Measurements from ENCODE around the gene STK40. TPM values are rescaled to one million over a fixed set of nuclear protein-coding genes. Genes with fewer than 3 reads are reported as not detected.

Gene STK40
- total RNA-seq, 1 donor from 2014 or later, result 20.4 TPM

DNA sequence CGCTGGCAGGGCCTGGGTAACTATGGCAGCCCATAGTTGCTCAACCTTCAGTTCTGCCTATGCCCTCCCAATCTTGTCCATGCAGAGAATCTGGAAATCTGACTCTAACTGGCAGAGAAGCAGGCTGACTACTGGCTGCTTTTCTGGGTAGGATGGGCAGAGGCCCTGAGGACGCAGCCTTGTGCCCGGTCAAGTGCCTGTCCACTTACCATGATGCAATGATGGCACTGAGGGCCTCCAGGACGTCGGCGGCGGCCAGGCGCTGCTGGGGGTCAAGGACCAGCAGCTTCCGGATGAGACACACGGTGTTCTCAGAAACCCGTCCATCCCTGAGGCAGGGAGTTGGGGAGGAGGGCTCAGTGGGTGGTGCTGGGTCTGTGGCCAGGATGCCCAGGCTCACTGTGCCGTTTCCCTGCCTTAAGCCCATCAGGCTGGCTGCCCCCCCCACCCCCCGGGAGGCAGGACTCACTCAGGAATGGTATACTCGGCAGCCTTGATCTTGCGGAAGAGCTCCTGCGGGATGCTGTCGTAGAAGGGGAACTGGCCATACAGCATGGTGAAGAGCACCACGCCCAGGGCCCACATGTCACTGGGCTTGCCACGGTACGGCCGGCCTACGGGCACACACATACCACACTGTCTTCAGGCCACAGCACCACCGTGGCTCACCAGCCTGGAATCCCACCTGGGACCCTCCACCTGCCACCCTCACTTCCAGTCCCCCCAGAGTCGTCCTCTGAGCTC is 41.9 kb downstream of the STK40 start:
- DNase-seq, result no peak

DNA sequence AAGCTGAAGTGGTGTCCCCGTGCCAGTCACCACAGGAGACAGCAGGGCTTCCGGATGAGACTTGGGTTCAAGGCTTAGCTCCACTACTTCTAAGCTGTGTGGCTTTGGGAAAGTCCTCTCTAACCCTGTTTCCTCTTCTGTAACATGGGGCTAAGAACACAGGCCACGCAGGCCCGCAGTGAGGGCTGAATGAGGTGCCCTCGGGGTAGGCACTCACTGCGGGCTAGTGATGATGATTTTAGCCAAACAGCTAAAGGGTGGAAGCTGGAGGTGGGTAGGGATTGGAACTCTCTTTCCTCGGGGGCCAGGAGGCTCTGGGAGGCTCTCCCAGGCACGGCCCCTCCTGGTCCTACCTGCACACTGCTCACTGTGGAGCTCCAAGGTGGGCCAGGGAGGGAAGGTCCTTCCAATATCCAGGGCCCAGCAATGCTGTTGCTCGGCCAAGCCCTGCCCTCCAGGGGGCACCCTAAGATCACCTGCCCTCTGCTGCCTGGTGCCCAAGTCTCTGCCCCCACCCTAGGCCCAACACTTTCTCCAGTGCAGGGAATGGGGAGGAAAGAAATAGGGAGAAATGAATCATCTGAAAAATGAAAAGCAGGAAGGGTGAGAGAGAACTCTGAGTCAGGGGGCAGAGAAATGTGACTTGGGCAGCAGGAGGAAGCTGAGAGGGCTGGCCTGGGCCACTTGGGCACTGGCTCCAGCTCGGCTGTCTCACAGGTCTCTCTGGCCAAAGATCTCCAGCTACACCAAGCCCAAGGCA is 43.1 kb downstream of the STK40 start:
- DNase-seq, result peak; percentile 90

DNA sequence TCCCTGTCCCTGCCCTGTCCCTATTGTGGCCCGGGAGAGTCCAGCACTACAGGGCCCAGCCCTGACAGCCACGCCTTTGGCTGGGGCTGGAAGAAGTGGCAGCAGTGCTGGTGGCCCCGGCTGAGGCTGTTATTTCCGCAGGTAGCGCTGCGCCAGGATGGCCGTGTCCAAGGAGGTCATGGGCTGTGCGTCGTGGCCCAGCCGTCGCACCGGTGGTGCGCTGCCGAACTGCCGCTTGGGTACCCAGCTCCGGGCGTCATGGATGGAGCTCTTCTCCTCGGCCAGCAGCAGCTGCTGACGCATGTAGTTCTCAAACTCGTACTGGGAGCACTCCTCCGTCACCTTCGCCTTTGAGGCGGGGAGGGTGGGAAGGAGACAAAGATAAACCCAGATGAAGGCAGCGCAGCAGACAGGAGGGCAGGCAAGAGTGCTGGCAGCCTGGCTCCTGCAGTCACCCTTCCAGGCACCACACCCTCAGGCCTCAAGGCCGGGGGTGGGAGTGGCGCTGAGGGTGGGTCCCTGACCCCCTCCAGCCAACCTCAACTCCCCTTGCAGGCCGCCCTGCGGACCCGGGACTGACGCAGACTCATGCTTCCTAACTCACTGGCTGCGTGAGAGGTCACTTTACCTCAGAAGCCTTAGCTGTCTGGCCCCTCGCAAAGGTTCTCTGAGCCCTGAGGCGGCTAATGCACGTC is 44.0 kb downstream of the STK40 start:
- no peak for DNase-seq

DNA sequence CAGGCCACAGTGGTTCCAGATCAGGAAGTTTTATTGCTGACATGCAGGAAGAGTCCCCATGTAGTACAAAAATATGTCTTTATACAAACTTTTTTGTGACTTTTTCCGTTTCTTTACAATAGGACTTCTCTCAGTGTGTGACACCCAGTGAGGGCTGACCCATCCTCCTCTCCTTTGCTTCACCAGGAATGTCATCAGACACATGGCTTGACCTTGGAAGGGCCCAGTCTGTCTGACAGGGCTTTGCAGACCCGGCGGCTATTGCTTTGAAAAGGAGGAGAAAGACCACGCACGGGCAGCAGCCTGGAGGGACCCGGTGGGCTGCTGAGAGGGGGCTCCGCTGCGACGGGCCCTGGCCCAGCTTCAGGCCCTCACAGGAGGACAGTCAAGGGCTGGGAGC is 46.1 kb downstream of the STK40 start:
- no peak for DNase-seq

DNA sequence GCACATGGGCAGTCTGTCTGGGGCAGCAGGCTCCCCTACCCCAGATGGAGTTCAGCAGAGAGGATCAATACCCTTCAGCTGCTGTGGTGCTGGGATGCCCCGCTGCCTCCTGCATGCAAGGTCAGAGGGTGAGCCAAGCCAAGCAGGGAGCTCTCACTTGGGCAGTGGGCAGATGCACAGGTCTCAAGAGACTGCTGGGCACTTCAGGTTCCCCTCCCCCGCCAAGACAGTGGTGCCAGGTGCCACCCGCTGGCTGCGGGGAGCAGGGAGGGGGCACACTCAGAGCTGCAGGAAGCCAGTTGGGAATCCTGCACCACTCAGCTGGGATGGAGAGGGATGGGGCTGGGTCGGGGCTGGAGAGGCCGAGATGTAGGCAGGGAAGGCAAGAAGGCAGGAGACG is 46.5 kb downstream of the STK40 start:
- DNase-seq, result no peak

DNA sequence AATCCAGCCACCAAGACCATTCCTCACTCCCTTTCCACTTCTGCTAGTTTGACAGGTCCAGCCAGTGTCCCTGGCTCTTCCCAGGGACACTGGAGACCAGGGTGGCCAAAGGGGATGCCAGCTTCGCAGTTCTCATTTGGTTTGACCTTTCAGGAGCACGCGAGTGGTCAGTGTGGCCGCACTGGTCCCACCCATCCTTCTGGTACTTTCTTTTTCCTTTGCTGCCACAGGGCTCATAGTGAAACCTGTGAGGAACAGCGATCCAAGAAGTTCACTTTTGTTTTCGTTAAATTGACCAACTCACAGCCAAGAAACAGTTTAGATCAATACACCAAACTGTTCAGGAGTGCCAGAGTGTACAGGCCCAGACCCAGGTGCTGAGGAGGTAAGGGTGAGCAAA is 47.9 kb downstream of the STK40 start:
- DNase-seq, result no peak

DNA sequence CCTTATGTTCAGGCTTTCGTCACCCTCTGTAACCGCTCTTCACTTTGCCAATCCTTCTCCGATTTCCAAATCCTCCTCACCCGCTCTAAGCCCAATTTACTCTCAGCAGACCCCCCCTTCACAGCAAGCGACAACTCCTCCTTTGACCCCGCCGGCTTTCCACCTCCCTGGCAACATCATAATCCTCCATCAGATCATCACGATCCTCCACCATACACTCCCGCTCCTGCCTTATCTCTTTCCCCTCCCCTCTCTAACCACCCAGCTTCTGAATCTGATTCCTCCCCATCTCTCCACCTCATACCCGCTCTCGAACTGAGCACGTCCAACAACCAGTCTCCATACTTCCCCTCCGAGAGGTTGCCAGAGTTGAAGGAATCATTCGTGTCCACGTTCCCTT is 54.8 kb downstream of the STK40 start:
- DNase-seq, result no peak

DNA sequence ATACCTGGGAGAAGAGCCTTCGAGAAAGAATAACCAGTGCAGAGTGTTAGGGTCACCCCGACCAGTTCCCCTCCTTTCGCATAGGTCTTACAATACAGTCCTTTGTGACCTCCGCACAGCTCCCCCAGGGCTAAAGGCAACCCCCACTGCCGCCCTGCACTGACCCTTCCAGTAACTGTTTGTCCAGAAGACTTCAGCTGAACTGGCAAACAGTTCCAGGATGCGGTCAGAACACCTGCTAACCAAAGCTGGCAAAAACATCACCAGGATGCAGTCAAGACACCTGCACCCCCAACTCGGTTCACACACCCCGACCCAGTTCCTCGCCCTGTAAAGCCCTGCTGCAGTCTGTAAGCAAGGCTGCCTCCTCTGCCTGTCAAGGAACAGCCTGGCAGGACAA is 55.9 kb downstream of the STK40 start:
- DNase-seq, result no peak

DNA sequence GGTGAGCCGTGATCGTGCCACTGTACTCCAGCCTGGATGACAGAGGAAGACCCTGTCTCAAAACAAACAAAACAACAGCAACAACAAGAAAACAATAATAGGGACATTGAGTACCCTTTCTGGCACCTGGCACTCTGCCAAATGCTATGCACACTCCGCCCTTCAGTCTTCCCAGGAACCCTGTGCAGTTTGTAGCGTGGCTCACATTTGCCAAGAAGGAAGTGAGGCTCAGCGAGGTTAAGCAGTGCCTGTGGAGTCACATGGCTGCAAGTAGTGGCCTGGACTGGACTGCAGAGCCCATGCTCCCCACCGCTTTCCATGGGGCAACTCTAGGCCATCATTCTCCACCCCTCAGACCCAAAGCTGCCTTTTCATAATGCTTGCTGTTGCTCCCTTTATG is 57.0 kb downstream of the STK40 start:
- peak; percentile 82 for DNase-seq

DNA sequence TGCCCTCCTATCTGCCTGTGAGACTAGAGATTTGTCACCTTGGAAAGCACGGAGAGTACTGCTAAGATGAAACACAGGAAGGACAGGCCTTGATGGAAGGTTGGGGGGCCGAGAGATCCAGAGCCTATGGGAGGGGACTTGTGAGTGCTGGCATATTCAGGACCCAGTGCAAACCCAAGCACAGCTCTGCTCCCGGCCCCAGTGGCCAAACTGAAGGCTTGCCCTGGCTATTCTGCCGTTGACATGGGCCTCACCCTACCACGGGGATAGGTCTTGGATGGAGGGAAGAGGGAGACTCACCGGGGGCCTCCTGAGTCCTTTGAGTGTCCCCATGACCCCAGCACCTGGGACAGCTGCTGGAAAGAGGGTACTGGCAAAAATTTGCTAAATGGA is 57.6 kb downstream of the STK40 start:
- no peak for DNase-seq

DNA sequence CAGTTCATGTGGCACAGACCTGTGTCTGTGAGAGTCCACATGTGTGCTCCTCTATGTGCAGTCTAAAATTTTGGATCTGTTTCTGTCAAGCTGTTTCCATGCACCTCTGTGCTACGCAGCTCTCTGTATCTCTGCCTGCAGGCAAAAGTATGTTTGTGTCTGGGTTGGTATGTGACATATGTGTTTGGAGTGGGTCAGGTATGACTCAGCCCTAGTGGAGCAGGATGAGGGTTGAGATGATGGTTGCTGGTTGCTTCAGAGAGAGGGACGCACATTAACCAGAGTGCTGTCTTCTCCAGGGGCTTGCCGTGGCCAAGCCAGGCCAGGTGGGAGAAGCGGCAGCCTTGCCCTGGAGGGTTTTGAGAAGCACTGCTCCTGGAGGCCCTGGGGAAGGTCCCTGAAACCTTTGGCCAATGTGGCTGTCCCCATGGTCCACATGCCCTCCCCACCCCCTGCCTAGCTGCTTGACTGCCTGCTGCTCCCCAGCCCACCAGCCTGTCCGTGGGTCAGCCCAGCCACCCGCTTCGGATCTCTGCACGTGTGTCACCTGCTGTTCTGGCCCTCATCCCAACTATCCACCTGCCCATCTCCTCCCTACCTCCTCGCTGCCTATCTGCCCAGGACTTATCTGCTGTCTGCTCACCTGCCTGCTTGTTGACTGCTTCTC is 58.2 kb downstream of the STK40 start:
- no peak for DNase-seq

DNA sequence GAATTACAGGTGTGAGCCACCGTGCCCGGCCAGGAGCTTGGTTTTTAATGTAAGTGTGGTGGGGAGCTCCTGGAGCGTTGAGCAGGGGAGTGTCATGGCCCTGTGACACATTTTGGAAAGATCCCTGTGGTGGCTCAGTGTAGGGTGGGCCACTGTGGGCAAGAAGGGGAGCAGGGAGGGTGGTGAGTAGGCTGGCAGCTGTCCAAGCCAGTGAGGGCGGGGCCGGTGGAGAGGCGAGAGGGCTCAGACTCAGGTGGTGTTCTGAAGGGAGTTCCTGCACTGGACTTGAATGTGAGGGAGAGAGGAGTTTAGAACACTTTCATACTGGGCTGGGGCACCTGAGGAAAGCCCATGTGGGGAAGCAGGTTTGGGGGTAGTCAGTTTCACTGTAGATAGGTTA is 59.2 kb downstream of the STK40 start:
- no peak for DNase-seq

DNA sequence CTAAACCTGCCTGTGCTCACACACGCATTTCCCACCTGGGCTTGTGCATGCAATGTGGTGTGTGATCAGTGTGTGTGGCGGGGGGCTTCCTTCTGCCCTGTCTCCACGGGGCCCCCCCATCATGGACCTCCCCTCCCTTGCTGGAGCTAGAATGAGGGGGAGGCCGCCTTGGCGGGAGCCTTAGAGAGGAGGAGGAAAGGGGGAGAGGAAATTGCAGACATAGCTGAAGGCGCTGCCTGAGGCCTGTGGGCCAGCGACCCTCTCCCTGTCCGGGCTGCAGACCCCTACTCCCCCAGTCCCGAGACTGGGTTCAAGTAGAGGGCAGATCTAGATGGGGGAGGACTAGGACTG is 61.4 kb downstream of the STK40 start:
- DNase-seq, result no peak

DNA sequence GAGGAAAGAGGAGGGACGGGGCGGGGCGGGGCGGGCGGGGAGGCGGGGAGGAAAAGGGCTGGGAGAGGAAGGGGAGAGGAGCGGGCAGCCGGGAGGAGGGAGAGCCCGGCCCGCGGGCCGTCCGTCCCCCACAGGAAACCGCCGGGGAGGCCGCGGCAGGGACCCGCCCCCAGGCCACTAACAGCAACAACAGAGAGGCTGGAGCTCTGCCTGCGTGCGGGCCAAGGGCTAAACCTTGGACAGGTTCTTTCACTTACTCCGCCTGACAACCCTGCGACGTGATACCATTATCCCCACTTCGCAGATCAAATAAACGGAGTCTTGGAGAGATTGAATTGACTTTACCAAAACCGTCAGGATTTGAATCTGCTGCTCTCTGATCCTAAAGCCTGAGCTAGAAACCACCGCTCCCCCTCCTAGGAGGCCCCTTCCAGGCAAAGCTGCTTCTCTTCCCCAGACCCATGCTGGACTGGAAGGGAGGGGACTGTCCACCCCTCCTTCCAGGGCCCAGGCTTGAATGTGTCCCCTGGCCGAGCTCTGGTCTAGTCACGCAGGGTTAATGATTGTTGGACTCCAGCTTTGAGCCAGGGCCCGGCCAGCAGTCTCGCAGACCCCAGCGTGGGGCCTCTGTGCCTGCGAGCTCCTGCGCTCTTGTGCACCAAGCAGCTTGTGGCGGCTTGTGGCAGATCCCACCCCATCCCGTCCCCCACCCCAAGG is 61.9 kb downstream of the STK40 start, which contains the start of gene EVA1B:
EVA1B (minus strand) TSS at position 10 of the 717 bp plus-strand sequence. CDS start 608 bp downstream, outside the sequence.
- peak; percentile 80 for DNase-seq

DNA sequence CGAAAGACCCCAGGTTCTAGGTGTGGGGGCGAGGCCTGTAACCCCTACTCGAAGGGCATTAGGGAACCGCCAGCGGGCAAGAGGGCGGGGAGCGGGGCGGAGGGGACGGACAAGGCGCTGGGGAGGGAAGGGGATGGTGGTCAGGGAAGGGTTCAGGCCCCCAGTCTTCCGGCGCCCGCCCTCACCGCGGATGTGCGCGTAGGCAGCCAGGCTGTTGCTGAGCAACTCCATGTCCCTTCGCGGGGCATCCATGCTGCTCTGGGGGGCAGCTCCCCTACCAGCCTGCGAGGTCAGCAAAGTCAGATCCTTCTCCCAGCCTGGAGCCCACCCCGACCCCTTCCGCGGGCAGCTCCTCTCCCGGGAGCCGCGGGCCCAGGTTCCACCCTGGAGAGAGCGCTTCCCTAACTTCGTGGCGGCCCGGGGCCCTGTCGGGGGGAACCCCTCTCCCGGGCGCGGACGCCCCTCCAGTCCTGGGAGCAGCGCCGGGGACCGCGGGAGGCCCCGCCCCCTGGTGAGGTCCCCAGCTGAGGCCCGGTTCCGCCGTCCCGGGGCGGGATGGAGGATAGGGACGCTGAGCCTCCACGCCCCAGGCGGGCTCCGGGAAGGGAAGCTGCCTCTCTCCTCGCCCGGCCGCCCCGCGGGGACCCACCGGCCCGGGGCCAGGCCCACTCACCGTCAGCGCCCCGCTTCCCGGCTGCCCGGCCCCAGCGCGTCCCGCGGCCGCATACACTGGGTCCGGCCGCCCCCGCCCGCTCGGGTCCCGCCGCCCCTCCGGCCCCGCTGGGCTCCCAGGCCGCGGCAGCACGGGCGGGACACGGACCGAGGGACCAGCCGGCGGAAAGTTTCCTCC is 62.7 kb downstream of the STK40 start:
- peak; percentile 52 for DNase-seq

DNA sequence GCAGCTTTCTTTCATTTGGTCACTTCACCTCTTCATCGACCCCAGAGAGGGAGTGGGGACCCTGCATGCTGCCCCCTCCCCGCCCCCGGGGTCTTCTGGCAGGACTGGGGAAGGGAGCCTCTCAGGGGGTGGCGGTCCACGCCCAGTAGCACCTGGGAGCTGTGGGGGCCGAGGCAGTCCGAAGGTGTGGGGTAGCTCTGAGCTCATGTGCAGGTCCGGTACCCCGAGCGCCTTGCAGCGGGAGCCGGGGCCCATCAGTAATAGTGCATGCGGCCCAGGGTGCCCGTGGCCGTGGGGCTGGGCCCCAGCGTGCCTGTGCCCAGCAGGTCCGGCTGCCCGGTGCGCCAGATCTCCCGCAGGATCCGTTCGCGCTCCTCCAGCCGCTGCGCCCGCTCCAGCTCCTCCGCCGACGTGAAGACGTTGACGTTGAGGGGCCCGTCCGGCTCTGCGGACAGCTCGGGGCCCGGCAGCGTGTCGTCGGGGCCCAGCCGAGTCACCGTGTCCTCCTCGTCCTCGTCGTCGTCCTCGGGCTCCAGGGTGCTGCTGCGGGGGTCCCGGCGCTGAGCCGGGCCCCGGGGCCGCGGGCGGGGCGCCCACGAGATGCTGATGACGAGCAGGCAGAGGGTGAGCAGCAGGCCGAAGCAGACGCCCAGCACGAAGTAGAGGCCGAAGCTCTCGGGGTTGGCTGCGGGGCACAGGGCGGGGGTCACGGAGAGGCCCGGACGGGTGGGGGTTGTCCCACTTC is 63.5 kb downstream of the STK40 start:
- DNase-seq, result no peak

DNA sequence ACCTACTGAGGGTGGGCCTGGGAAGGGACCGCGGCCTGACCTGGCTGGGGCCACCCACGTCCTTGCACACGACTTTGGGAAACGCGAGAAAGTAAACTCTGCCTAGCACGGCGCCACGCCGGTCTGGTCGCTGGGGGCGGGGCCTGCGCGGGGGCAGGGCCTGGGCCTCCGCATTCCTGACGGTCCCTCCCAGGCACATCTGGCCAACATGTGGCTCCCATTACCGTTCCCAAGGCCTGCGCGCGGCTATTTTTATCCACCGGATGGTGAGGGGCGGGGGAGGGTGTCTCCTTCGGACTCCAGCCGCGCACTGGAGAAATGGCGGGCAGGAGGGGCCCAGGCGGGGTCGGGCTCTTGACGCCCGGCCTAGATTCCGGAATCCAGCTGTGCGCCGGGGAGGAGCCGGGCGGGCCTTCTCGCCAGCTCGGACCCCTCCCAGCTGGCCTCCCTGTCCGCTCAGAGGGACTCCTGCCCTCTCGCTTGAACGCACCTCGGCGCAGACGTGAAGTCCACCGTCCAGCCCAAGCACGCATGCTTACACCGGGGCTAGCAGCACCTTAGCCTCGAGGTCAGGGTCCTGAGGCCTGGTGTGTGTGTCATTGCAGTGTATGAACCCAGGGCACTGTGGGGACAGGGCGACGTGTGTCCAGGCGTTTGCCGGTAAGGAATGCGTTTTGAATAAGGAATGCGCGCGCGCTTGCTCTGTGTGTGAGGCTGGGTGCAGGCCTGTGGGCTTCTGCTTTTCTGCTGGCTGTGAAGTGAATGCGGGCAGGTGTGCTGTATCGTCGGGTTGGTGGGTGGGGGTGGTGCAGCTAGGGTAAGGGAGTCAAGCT is 64.4 kb downstream of the STK40 start:
- DNase-seq, result no peak

DNA sequence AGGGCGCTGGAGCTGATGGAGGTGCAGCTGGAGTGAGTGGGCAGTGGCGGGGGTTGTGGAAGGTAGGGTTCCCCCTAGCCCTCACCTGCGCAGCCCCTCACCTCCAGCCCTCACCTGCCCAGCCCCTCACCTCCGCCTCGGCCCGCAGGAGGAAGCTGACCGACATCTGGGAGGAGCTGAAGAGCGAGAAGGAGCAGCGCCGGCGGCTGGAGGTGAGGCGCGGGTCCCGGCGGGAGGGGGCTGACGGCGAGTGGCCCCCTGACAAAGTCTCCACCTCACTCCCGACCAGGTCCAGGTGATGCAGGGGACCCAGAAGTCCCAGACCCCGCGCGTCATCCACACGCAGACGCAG is 65.0 kb downstream of the STK40 start:
- DNase-seq, result no peak

DNA sequence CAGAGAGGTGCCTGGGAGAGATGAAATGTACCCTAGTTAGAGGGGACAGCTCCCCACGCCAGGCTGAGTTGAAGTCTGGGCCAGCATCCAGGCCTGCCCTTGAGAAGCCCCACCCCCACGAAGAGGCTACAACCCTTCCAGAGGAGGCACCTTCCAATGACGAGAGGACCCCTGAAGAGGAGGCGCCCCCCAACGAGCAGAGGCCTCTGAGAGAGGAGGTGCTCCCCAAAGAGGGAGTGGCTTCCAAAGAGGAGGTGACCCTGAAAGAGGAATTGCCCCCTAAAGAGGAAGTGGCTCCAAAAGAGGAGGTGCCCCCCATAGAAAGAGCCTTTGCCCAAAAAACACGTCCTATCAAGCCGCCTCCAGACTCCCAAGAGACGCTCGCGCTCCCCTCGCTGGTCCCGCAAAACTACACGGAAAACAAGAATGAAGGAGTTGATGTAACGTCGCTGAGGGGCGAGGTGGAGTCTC is 65.4 kb downstream of the STK40 start:
- no peak for DNase-seq

DNA sequence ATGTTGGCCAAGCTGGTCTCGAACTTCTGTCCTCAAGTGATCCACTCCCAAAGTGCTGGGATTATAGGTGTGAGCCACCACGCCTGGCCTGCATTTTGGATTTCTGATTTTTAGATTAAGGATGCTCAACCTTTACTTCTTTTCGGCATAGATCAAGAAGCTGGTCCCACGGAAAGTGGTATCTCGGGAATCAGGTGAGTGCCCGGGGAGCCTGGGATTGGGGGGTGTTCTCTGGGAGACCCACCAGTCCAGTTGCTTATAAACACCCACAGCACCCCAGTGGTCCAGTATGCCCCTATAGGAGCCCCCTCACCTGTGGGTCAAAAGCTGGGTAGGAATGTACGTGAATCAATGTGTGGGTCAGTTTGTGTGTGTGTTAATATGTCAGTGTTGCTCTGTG is 76.3 kb downstream of the STK40 start:
- DNase-seq, result no peak

All from dermis blood vessel endothelial cell (primary cell).